Activated T-cell treated with anti-CD3 and anti-CD28 coated beads for 1 hour (primary cell): ENCODE results near the gene CPTP.
A peak's percentile ranks its signal among the peaks of the same experiment; 100 is the strongest.

Source experiments
- DNase-seq: peaks from one replicate; pipeline ENCODE4 v3.0.0-alpha.2; 2020; ENCODE audit warnings: low read depth

The CPTP gene

DNA sequence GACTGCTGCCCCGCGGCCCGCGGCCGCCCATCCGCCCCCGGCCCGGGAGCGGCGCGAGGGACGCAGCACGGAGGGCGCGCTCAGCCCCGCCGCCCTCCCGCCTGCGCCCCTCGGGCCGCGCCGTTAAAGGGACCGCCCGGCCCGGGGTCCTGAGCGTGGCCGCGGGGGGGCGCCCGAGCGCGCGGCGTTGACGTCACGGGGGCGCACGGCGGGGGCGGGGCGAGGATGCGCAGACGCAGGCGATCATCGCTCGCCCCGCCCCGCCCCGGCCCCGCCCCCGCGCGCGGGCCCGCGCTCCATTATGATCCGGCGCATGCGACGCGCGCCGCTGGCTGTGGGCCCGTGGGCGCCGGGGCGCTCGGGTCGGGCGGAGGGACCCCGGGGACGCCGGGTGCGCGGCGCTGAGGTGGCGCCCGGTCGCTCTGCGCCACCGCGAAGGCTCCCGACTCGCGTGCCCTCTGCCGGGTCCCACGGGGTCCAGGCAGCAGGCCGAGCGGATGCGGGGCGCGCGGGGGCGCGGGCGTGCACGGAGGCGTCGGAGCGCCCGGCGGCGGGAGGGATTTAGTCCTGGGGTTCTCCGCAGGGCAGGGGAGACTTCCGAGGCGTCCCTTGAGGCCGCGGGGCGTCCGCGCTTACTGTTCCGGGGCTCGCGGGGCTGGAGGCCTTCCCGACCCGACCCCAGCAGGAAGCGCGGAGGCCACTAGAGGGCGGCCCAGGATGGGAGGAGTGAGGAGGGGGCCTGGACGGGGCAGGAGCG, 24.8 kb downstream of the CPTP start, which contains the start of gene DVL1:
TSS of gene DVL1 (minus strand) at position 163 of the 757 bp plus-strand sequence. CDS start 353 bp downstream, outside the sequence.
- peak; percentile 72 for DNase-seq

DNA sequence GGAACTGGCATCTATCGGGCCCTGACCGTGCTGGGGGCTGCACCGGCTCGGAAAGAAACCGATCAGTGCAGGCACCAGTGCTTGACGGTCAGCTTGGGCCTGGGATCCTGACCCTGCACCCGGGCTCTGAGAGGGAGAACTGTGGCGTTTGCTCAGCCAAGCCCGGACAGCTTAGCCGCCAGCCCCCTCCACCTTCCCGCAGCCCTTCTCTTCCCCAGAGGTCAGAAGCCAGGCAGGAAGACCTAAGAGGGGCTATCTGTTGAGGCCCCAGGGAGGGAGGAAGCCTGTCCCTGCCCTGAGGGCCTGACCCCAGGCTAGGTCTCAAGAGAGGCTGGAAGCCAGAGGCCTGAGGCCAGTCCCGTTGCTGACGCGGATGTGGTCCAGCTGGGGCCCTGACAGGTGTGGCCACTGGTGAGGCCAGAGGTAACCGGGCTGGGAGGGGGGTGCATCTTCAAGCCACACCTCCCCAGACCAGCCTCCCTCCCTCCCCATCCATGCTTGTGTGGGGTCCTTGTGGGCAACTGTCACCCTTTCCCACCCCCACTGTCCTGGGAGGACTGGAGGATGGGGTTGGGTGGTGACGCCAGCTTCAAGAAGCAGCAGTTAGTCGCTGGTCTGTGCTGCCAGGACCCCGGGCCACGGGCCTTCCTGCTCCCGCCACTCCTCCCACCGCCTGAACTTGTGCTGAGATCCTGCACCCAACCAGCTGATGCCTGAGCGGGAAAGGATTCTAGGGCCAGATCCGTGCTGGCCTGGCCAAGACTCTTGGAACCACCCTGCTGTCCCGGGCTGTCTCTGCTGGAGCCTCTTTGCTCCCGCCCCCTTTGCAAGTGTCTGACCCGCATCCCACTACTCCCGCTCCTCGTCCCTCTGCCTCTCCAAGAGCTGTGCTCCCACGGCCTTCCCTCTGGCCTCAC, 27.2 kb downstream of the CPTP start:
- DNase-seq, result no peak

DNA sequence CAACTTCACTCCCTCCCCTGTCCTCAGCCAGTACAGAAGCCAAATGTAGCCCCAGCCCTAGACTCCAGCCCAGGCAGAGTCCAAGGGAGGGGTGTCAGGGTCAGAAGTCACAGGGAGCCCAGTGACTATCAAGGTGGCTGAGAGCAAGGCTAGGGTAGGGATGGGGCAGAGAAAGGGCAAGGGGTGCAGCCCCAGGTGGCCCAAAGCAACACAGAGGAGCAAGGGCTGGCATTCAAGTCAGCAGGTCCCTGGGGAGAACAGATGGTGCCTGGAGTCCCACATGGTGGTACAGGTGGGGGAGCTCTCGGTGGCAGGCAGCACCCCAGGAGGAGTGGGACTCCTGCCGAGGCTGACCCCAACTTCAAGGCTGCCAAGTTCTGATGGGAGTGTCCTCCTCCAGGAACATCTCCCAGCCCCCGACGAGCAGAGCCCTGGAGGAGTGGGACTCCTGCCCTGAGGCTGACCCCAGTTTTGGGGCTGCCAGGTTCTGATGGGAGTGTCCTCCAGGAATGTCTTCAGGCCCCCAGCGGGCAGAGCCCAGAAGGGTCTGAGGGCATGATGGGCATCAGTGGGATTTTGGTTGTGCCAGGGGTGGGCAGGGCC, 28.3 kb downstream of the CPTP start:
- DNase-seq, result no peak

GRCh38 chr1:1353389-1354151, 29.0 kb downstream of the CPTP start:
- DNase-seq, result no peak

GRCh38 chr1:1354271-1355247, 30.0 kb downstream of the CPTP start:
- DNase-seq, result no peak

- DNase-seq, result no peak
These were observed 30.8 kb downstream of the CPTP start for GRCh38 chr1:1355416-1355815.

- DNase-seq, result no peak
These were observed 31.7 kb downstream of the CPTP start for GRCh38 chr1:1356166-1356795.

- DNase-seq, result no peak
These were observed 32.3 kb downstream of the CPTP start for GRCh38 chr1:1356796-1357401.

- no peak for DNase-seq
These were observed 33.4 kb downstream of the CPTP start for GRCh38 chr1:1357871-1358432.

DNA sequence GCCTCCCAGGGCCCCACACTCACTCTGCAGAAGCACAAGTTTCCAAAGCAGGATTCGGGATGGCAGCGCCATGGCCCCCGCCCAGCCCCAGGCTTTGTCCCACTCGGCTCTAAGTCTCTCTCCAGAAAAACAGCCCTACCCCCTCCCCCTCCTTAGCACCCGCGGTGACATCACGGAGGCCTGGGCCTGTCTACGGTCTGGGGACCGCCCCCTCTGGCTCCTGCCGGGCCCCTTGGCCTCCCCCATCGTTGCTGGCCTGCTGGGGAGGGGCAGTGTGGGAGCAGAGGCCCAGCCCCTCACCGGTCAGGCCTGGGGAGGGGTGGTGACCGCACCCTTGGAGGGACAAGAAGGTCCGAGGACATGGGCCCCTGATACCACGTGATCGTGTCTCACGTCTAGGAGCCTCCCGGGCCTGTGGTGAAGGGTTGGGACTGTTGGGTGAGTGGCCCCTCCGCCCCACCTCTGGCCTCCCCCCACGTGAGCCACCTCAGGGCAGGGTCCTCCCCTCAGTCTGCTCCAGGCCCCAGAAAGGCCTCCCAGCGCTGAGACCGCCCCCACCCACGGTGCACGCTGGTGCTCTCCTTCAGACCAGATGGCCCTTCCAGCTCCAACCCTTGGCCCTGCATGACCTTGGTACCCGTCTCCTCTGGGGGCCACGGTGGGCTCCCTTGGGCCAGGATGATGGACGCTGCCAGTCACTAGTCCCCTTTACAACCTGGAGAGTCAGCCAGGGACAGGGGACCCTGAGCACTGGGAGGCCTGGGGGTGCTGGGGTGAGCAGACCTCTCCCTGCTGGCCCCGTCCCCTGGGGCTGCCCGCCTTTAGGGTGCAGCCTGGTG, 34.0 kb downstream of the CPTP start, which contains the start of gene MXRA8:
TSS of gene MXRA8 (minus strand) at position 123 of the 839 bp plus-strand sequence. CDS start at position 72, 51 bp downstream.
- DNase-seq, result no peak

DNA sequence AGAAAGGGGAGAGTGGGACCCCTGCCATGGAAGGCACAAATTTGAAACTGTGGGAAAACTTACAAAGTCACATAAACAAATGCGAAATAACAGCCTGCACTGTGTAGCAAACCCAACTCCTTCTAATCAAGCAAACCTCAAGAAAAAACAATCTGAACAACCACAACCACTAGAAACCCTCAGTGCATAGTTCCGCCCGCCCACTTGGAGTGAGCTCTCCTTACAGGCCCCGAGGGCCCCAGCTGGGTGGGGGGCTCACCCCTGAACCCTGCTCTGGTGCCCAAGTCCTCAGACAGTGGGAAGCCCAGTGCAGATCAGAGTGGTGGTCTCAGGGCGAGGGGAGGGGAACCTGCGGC, 34.7 kb downstream of the CPTP start:
- DNase-seq, result no peak

GRCh38 chr1:1359664-1360468, 35.3 kb downstream of the CPTP start:
- no peak for DNase-seq

- no peak for DNase-seq
These were observed 36.0 kb downstream of the CPTP start for GRCh38 chr1:1360506-1361169.

- no peak for DNase-seq
These were observed 36.8 kb downstream of the CPTP start for GRCh38 chr1:1361233-1361981.

DNA sequence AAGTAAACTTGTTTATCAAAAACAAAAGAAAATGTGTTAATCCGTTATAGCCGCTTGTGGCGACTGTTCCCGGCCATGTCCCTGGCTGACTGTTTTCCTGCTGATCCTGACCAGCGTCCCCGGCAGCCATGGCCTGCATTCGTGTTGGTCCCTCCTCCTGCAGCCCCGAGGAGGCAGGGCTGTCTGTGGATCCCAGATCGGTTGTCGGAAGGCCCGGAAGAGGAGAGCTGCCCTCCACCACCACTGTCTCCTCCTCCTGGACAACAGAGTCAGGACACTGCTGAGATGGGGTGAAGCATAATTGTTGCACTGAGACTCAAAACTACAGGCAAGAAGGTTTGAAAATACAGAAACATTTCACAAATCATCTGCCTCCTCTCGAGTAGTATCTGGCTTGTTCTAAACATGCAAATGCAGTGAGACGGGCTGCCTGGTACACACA, 37.4 kb downstream of the CPTP start:
- DNase-seq, result no peak

DNA sequence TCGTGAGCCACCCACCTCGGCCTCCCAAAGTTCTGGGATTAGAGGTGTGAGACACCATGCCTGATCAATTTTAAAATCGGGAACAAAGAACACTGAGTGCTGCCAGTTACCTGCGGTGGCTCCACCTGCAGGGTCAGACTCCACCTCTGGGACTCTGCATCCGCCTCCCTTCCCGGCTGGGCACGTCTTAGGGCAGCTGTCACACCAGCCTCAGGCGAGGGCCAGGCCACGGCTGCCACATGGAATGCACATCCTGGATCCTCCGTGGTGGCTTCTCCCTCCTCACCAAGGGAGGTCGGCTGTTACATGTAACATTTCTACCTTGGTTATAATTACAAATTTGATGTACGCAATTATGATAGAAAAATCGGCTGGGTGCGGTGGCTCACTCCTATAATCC, 39.7 kb downstream of the CPTP start:
- no peak for DNase-seq
